GM12878 (cell line): ENCODE data around the gene TOX2. TPM values are rescaled to one million over a fixed set of nuclear protein-coding genes. Genes with fewer than 3 reads are reported as not detected.

Source experiments
- ATAC-seq: fragments of 200-7000 bp; cut with Tn5 transposase; 3 replicates; pipeline ENCODE4 v1.9.1; 2020; ENCODE audit warnings: mild to moderate bottlenecking, moderate library complexity
- BruUV-seq: library from RNA; stranded (reverse); fragments of 400-500 nt; replicated peaks from 2 replicates; lab custom pipeline; 2021; lab: Mats Ljungman, UMichigan
- CTCF ChIA-PET: fragments of 300-600 bp; sonication (Branson Sonifier 250); formaldehyde crosslinking; extraction: SDS; loops from one replicate; lab custom pipeline; 2021; ENCODE audit warnings: inconsistent platforms; lab: Yijun Ruan, JAX
- POLR2A ChIA-PET: fragments of 350-600 bp; formaldehyde crosslinking; extraction: SDS; loops from one replicate; lab custom pipeline; 2021; ENCODE audit warnings: inconsistent platforms; lab: Charles Lee
- RAD21 ChIA-PET: fragments of 300-600 bp; sonication (Branson Sonifier 250); formaldehyde crosslinking; loops from one replicate; lab custom pipeline; 2023; ENCODE audit warnings: antibody characterized with exemption; ENCODE audit not compliant: unreplicated experiment; lab: Charles Lee
- SMC1A ChIA-PET: fragments of 300-600 bp; sonication (Branson Sonifier 250); formaldehyde crosslinking; loops from one replicate; lab custom pipeline; 2023; ENCODE audit not compliant: unreplicated experiment, uncharacterized antibody; lab: Charles Lee
- DNase-seq: peaks from one replicate; pipeline ENCODE4 v3.0.0-alpha.2; 2011; ENCODE audit warnings: low read depth, low spot score
- FAIRE-seq: peaks from 3 replicates; lab custom pipeline; 2011; peaks lifted over from hg19 to GRCh38; lab: Jason Lieb, UNC
- H2AFZ ChIP-seq: 2 replicates; pipeline ENCODE4 v1.6.0; 2011; ENCODE audit warnings: low read depth, low read length, control low read depth; ENCODE audit not compliant: control insufficient read depth
- H3K27ac ChIP-seq: 2 replicates; pipeline ENCODE4 v1.5.1; 2011; ENCODE audit warnings: control low read depth; ENCODE audit not compliant: control insufficient read depth, insufficient read depth
- H3K27me3 ChIP-seq, 2 experiments: replicated peaks in 1 of 2; 2 replicates each; pipeline versions ENCODE4 v1.6.0 to v1.6.1; 2011; ENCODE audit warnings: low read length in 1 of 2; ENCODE audit not compliant: control insufficient read depth in 2 of 2, insufficient read depth in 2 of 2
- H3K36me3 ChIP-seq, 2 experiments: 2 replicates each; pipeline ENCODE4 v1.5.1; 2011; ENCODE audit warnings: low read length in 1 of 2; ENCODE audit not compliant: control insufficient read depth in 2 of 2, insufficient read depth in 2 of 2
- H3K4me1 ChIP-seq: 2 replicates; pipeline ENCODE4 v1.6.1; 2011; ENCODE audit warnings: mild to moderate bottlenecking, low read length, moderate library complexity, mixed read lengths; ENCODE audit not compliant: control insufficient read depth, insufficient read depth
- H3K4me2 ChIP-seq: 2 replicates; pipeline ENCODE4 v1.6.0; 2011; ENCODE audit warnings: control low read depth; ENCODE audit not compliant: control insufficient read depth, insufficient read depth
- H3K4me3 ChIP-seq: fragments of 200-600 bp; sonication (generic); 2 replicates; pipeline ENCODE4 v1.5.1; 2016
- H3K79me2 ChIP-seq: 2 replicates; pipeline ENCODE4 v1.6.0; 2011; ENCODE audit warnings: low read length; ENCODE audit not compliant: control insufficient read depth, insufficient read depth
- H3K9ac ChIP-seq: 2 replicates; pipeline ENCODE4 v1.8.0; 2011; ENCODE audit warnings: low read length, control low read depth, mixed read lengths; ENCODE audit not compliant: control insufficient read depth, insufficient read depth
- H3K9me3 ChIP-seq: replicated peaks from 3 replicates; pipeline ENCODE4 v1.5.1; 2011; ENCODE audit warnings: mild to moderate bottlenecking, low read length; ENCODE audit not compliant: control insufficient read depth, insufficient read depth
- H4K20me1 ChIP-seq: 2 replicates; pipeline ENCODE4 v1.6.0; 2011; ENCODE audit not compliant: control insufficient read depth, insufficient read depth
- ATF2 ChIP-seq: IDR thresholded peaks from 2 replicates; pipeline ENCODE4 v1.6.1; 2012; ENCODE audit warnings: low read length, inconsistent platforms
- CBFB ChIP-seq: IDR thresholded peaks from 2 replicates; pipeline ENCODE4 v1.6.1; 2016; ENCODE audit warnings: antibody characterized with exemption, low read depth
- IRF5 ChIP-seq: fragments of 450-650 bp; IDR thresholded peaks from 2 replicates; pipeline ENCODE4 v1.6.1; 2017; ENCODE audit warnings: borderline replicate concordance
- JUND ChIP-seq: IDR thresholded peaks from 2 replicates; pipeline ENCODE4 v1.6.1; 2012; ENCODE audit warnings: low read depth, mild to moderate bottlenecking, low read length, improper control_type of control experiment, moderate library complexity
- SREBF2 ChIP-seq: IDR thresholded peaks from 2 replicates; pipeline ENCODE4 v1.6.1; 2012; ENCODE audit warnings: mild to moderate bottlenecking, low read length
- SRF ChIP-seq, 2 experiments: IDR thresholded peaks; 2 replicates each; pipeline ENCODE4 v1.6.1; 2011; ENCODE audit warnings: low read depth in 2 of 2, low read length in 2 of 2, mild to moderate bottlenecking in 1 of 2, moderate library complexity in 1 of 2
- ZBTB4 ChIP-seq: fragments of 450-650 bp; formaldehyde crosslinking; IDR thresholded peaks from 2 replicates; pipeline ENCODE4 v1.4.0; 2022; ENCODE audit warnings: mild to moderate bottlenecking, moderate library complexity
- ZNF217 ChIP-seq: fragments of 450-650 bp; IDR thresholded peaks from 2 replicates; pipeline ENCODE4 v1.6.1; 2017; ENCODE audit warnings: antibody characterized with exemption, mild to moderate bottlenecking
- ZNF274 ChIP-seq: IDR thresholded peaks from one replicate; pipeline ENCODE4 v1.8.0; 2011; ENCODE audit not compliant: insufficient read length, insufficient read depth
- WGBS: methylation state at CpG from one replicate; pipeline ENCODE4 v1.1.6; 2016; ENCODE audit warnings: low lambda C conversion rate; ENCODE audit not compliant: insufficient replicate concordance, insufficient coverage; ENCODE audit errors: missing lambda C conversion rate; 5-methylcytosine and 5-hydroxymethylcytosine counted together
- in situ Hi-C: fragments of 300-500 bp; cut with MboI; formaldehyde crosslinking; loops from 9 replicates; pipeline ENCODE4 v1.14.3; 2018; ENCODE audit warnings: mixed read lengths
- intact Hi-C: fragments of 100-400 bp; cut with micrococcal nuclease; formaldehyde crosslinking; loops from one replicate; pipeline ENCODE4 v1.14.2; 2022; ENCODE audit not compliant: unreplicated experiment
- polyA plus RNA-seq, 11 experiments: library from polyadenylated mRNA; depleted of rRNA in 4 of 11; unstranded in 6 of 11; stranded (reverse) in 5 of 11; fragments of >200 nt; fragmentation: Nextera tagmentation in 4 of 11; fragmentation: Illumina TruSeq in 1 of 11; extraction: Ambion mirVana in 4 of 11; extraction: Trizol in 1 of 11; gene quantifications; 1 replicate in 1 of 11; 2 replicates in 10 of 11; pipeline versions ENCODE4 v1.2.1 to v1.2.3, GENCODE V29; 2011 to 2016; ENCODE audit warnings: inconsistent platforms in 2 of 11, missing spikeins in 2 of 11, low read depth in 1 of 11
- total RNA-seq, 4 experiments: library from RNA; depleted of rRNA in 3 of 4; stranded (reverse); fragments of >200 nt in 3 of 4; fragmentation: Illumina TruSeq in 1 of 4; extraction: Trizol in 1 of 4; gene quantifications; 2 replicates each; pipeline versions ENCODE4 v1.2.1 to v1.2.3, GENCODE V29; 2013 to 2021

Gene TOX2
- total and polyA plus RNA-seq, 10 of the 15 experiments (the other 5 are each of a cell fraction or from before 2014, with no cell fraction given) = 2.6 to 40.5 (median 7.9) TPM

GRCh38 chr20:44003609-44004008, 89.0 kb downstream of the TOX2 start:
- Histone ChIP-seq H3K4me2 (no peak overlapping the region), H3K27me3 (no peaks in the 10 kb centered on the region), H3K27ac (no peak overlapping the region), H3K4me1 (peaks cover 16% of the 10 kb centered on the region), H3K36me3 (peaks cover 0 to 2% of the 10 kb centered on the region in 2 experiments; a peak in 1 of 4 replicates), H4K20me1 (no peaks in the 10 kb centered on the region)
- in situ Hi-C loops = no loop called here
- ATAC-seq = no peak
- WGBS = 74% methylated on average over 5 of the region's 5 CpGs
- intact Hi-C loops = loop anchor here (5.0 kb wide), 1 partner anchor 81 kb away; no protein-coding TSS in a partner anchor
- FAIRE-seq = no peak
- CTCF ChIA-PET = interaction anchor here (1.0 to 1.8 kb wide), 2 partner anchors 77 to 254 kb away, joined by 3 to 10 read pairs; no protein-coding TSS in a partner anchor
- no peak for DNase-seq
- TF ChIP-seq SRF (IDR thresholded peaks at IDR 0.05; ENCODE audit: low read depth in 2 of 2, low read length in 2 of 2) (peak; percentile 39 to 42; a peak in 1 of 4 replicates), CBFB (no peak)
- TF ChIP-seq, all 136 proteins: peak for 1
- POLR2A ChIA-PET = interaction anchor here (1.4 kb wide), 1 partner anchor 77 kb away, joined by 4 read pairs; no protein-coding TSS in a partner anchor
- no peaks in the 10 kb centered on the region for H3K79me2 ChIP-seq
- no TSS peak for BruUV-seq
- no peaks in the 10 kb centered on the region for H3K9me3 ChIP-seq
- H2AFZ ChIP-seq = no peak overlapping the region
- SMC1A ChIA-PET = interaction anchor here (0.7 to 1.8 kb wide), 11 partner anchors 8 to 267 kb away, joined by 3 to 9 read pairs (median 4); no protein-coding TSS in a partner anchor
- no peak overlapping the region for H3K4me3 ChIP-seq
- no peak overlapping the region for H3K9ac ChIP-seq
- RAD21 ChIA-PET = interaction anchor here (0.6 to 4.2 kb wide), 9 partner anchors 10 to 254 kb away, joined by 3 to 28 read pairs (median 4); no protein-coding TSS in a partner anchor

DNA sequence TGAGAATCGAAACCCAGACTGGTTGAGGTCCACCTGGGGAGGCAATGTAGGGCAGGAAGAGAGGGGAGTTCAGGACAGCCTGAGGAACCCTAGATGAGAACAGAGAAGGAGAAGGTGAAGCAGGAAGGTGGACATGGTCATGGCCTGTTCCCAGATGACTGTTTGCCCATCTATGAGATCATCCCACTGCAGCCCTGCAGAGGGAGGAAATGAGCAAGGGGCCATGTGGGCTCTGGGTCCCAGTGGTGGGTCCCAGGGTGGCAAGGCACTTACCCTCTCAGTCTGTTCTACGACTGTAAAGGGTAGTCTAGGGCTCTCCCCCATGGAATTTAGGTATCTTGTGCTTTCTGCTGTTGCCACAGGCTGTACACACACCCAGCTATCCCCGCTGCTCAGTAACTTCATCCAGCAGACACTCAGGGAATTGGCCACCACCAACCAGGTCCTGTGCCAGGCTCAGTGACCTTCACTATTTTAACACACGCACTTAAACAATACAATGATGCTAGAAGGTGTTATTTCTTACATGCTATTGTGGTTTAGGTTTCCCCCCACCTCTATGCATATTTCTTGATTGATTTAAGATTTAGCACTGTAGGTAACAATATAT, 89.8 kb downstream of the TOX2 start:
- no peak for DNase-seq
- Histone ChIP-seq H3K4me3 (no peak overlapping the region), H3K79me2 (no peaks in the 10 kb centered on the region), H4K20me1 (no peaks in the 10 kb centered on the region), H3K27ac (no peak overlapping the region), H3K27me3 (no peaks in the 10 kb centered on the region), H3K9me3 (no peaks in the 10 kb centered on the region), H3K4me1 (peaks cover 16% of the 10 kb centered on the region), H2AFZ (no peak overlapping the region), H3K9ac (no peak overlapping the region), H3K4me2 (no peak overlapping the region), H3K36me3 (peaks cover 0 to 2% of the 10 kb centered on the region in 2 experiments; a peak in 1 of 4 replicates)
- BruUV-seq = no TSS peak
- no peak for ATAC-seq
- CTCF ChIA-PET = interaction anchor here (1.0 to 1.8 kb wide), 2 partner anchors 76 to 255 kb away, joined by 3 to 10 read pairs; no protein-coding TSS in a partner anchor
- SMC1A ChIA-PET = interaction anchor here (1.0 to 1.3 kb wide), 3 partner anchors 27 to 256 kb away, joined by 3 to 4 read pairs (median 4); no protein-coding TSS in a partner anchor
- POLR2A ChIA-PET = no interaction called here
- in situ Hi-C loops = no loop called here
- no peak for FAIRE-seq
- RAD21 ChIA-PET = interaction anchor here (2.0 to 2.1 kb wide), 2 partner anchors 24 to 76 kb away, joined by 6 to 9 read pairs; no protein-coding TSS in a partner anchor
- 84% methylated on average over 4 of the region's 4 CpGs for WGBS
- intact Hi-C loops = loop anchor here (5.0 kb wide), 1 partner anchor 82 kb away; no protein-coding TSS in a partner anchor
- TF ChIP-seq ATF2 (no peak), JUND (no peak), SREBF2 (no peak), IRF5 (no peak), ZBTB4 (CRISPR knock-in tag) (no peak), ZNF274 (no peak), ZNF217 (no peak)
